Karpas-422 (cell line): ENCODE data around the gene ZNF33A. TPM values are rescaled to one million over a fixed set of nuclear protein-coding genes. Genes with fewer than 3 reads are reported as not detected.

ENCODE experiments used
- DNase-seq: peaks from one replicate; pipeline ENCODE4 v3.0.0-alpha.2; 2015
- H2AFZ ChIP-seq: fragments of 200-600 bp; sonication (generic); 2 replicates; pipeline ENCODE4 v1.6.1; 2014; ENCODE audit warnings: antibody characterized with exemption, low read length, mixed read lengths
- H3K27ac ChIP-seq: fragments of 200-600 bp; sonication (generic); 2 replicates; pipeline ENCODE4 v1.5.1; 2014; ENCODE audit warnings: mild to moderate bottlenecking, low read length, moderate library complexity
- H3K27me3 ChIP-seq: fragments of 200-600 bp; sonication (generic); 2 replicates; pipeline ENCODE4 v1.6.1; 2014; ENCODE audit warnings: low read length, mixed read lengths
- H3K36me3 ChIP-seq: fragments of 200-600 bp; sonication (generic); 2 replicates; pipeline ENCODE4 v1.6.1; 2014; ENCODE audit warnings: low read length, mixed read lengths; ENCODE audit not compliant: insufficient read depth
- H3K4me1 ChIP-seq: fragments of 200-600 bp; sonication (generic); 2 replicates; pipeline ENCODE4 v1.6.1; 2014; ENCODE audit warnings: mild to moderate bottlenecking, low read length, mixed read lengths
- H3K4me2 ChIP-seq: fragments of 200-600 bp; sonication (generic); 2 replicates; pipeline ENCODE4 v1.6.1; 2014; ENCODE audit warnings: low read length, low read depth, mild to moderate bottlenecking; ENCODE audit not compliant: poor library complexity, severe bottlenecking
- H3K4me3 ChIP-seq: fragments of 200-600 bp; sonication (generic); 2 replicates; pipeline ENCODE4 v1.5.1; 2014; ENCODE audit warnings: mild to moderate bottlenecking, antibody characterized with exemption, low read length, mixed read lengths
- H3K79me2 ChIP-seq: fragments of 200-600 bp; sonication (generic); 2 replicates; pipeline ENCODE4 v1.6.1; 2014; ENCODE audit warnings: mild to moderate bottlenecking, low read length, mixed read lengths
- H3K9ac ChIP-seq: fragments of 200-600 bp; sonication (generic); 2 replicates; pipeline ENCODE4 v1.6.0; 2014; ENCODE audit warnings: low read length
- H3K9me2 ChIP-seq: fragments of 200-600 bp; sonication (generic), shearing (Covaris generic); replicated peaks from 2 replicates; pipeline ENCODE4 v1.6.0; 2014; ENCODE audit warnings: mild to moderate bottlenecking, low read length, moderate library complexity; ENCODE audit not compliant: insufficient read depth
- H3K9me3 ChIP-seq: fragments of 300-700, 200-600 bp; sonication (generic); 2 replicates; pipeline ENCODE4 v1.6.1; 2014; ENCODE audit warnings: low read length, mixed read lengths
- H4K20me1 ChIP-seq: fragments of 200-600 bp; sonication (generic); 2 replicates; pipeline ENCODE4 v1.6.1; 2014; ENCODE audit warnings: mild to moderate bottlenecking, antibody characterized with exemption, low read length, low read depth; ENCODE audit not compliant: insufficient read depth
- total RNA-seq: library from RNA; depleted of rRNA; stranded (reverse); fragments of >200 nt; shearing (Covaris generic); gene quantifications from 2 replicates; pipeline ENCODE4 v1.2.3, GENCODE V29; 2014; ENCODE audit warnings: low replicate concordance; rRNA removed

ZNF33A gene
- 24.0 and 38.9 TPM in 2 replicates for total RNA-seq

DNA sequence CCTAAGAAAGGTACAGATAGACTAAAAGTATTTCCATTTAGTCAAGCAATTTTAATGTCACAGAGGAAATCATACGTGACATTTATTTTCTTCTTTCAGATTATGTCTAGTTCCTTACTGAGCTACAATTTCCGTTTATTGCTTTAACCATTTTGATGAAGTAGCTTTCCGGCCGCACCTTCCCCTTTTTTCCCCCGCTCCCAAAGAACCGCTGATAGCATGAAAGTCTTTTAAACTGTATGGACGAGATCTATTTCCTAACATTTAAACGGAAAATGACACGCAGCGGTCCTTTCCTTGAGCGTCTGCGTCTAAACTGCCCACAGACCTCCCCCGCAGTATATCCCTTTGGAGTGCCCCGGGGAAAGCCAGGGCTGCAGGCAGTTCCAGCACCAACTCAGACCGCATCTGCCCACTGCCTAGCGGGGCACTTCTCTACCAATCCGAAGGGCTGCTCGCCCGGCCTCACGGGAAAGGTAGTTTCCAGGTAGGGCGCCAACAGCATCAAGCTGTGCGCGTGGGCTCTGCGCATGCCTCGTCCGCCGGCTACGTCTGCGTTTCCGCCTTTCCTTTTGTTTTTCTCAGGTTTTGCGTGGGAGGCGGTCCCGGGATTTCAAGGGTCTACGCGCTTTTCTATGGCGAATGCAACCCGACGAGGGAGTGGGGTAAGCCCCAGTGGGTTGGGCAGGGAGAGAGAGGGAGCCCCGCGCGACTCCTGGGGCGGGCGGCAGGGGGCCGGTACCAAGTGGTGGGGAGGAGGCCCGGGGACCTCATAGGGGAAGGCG lies at the start of gene ZNF33A:
ZNF33A (plus strand) TSS at position 557 of the 785 bp plus-strand sequence. CDS start 1,667 bp downstream, outside the sequence.
- H3K9me3 ChIP-seq, result no peaks in the 10 kb centered on the region

DNA sequence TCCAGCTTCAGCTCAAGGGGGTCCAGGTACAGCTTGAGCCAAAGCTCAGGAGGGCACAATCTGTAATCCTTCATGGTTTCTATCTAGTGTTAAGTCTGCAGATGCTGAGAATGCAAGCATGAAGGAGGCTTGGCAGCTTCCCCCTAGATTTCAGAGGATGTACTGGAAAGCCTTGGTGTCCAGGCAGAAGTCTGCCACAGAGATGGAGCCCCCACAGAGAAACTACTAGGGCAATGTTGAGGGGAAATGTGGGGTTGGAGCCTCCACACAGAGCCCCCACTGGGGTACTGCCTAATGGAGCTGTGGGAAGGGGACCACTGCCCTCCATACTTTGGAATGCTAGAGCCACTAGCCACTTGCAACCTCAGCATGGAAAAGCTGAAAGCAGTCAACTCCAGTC lies 45.5 kb upstream of the ZNF33A start:
- Histone ChIP-seq H3K4me1 (no peaks in the 10 kb centered on the region), H3K4me3 (no peak overlapping the region), H3K9ac (no peak overlapping the region), H3K27ac (no peak overlapping the region), H3K36me3 (peaks cover 27% of the 10 kb centered on the region; the same call in 1 of the 2 replicates), H3K9me2 (no peaks in the 10 kb centered on the region), H2AFZ (no peak overlapping the region), H3K27me3 (no peaks in the 10 kb centered on the region), H3K79me2 (no peaks in the 10 kb centered on the region), H3K4me2 (no peak overlapping the region), H3K9me3 (peaks cover 20% of the 10 kb centered on the region), H4K20me1 (no peaks in the 10 kb centered on the region)
- no peak for DNase-seq

More for the DNA sequence above, at the start of gene ZNF33A:
- DNase-seq, result peak; percentile 97
- Histone ChIP-seq H3K79me2 (peaks cover 35% of the 10 kb centered on the region), H3K27me3 (no peaks in the 10 kb centered on the region), H3K9ac (peak within 1 kb of the TSS; percentile 81), H3K27ac (peak within 1 kb of the TSS; percentile 80), H3K36me3 (peaks cover 24% of the 10 kb centered on the region), H2AFZ (peak within 1 kb of the TSS; percentile 97), H3K9me2 (no peaks in the 10 kb centered on the region), H4K20me1 (no peaks in the 10 kb centered on the region), H3K4me2 (peak within 1 kb of the TSS; percentile 99), H3K4me3 (peak within 1 kb of the TSS; percentile 83), H3K4me1 (peaks cover 16% of the 10 kb centered on the region)

DNA sequence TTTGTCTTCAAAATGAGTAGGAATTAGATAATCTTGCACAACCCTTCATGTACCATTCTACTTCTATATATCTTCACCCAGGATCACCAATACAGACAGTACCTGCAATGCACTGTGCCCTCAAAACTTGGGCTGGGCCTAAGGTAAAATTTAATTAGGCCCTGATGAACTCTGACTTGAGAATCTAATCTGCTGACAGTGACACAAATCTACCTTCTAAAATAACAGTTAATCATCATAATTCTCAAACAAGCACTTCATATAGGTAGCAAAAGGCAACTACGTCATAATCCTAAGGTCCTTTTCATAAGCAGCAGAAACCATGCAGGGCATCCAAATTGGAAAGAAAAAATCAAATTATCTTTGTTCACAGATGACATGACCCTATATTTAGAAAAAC lies 38.1 kb upstream of the ZNF33A start:
- no peak overlapping the region for H3K4me3 ChIP-seq
- peaks cover 16% of the 10 kb centered on the region; the same call in 1 of the 2 replicates for H3K36me3 ChIP-seq
- no peaks in the 10 kb centered on the region for H3K27me3 ChIP-seq
- H4K20me1 ChIP-seq, result no peaks in the 10 kb centered on the region
- H3K9me2 ChIP-seq, result no peaks in the 10 kb centered on the region
- no peak overlapping the region for H2AFZ ChIP-seq
- peaks cover 5% of the 10 kb centered on the region for H3K79me2 ChIP-seq
- peaks cover 20% of the 10 kb centered on the region for H3K4me1 ChIP-seq
- no peak overlapping the region for H3K27ac ChIP-seq
- no peak overlapping the region for H3K4me2 ChIP-seq
- peaks cover 2% of the 10 kb centered on the region; the same call in 1 of the 2 replicates for H3K9me3 ChIP-seq
- H3K9ac ChIP-seq, result no peak overlapping the region
- DNase-seq, result no peak

DNA sequence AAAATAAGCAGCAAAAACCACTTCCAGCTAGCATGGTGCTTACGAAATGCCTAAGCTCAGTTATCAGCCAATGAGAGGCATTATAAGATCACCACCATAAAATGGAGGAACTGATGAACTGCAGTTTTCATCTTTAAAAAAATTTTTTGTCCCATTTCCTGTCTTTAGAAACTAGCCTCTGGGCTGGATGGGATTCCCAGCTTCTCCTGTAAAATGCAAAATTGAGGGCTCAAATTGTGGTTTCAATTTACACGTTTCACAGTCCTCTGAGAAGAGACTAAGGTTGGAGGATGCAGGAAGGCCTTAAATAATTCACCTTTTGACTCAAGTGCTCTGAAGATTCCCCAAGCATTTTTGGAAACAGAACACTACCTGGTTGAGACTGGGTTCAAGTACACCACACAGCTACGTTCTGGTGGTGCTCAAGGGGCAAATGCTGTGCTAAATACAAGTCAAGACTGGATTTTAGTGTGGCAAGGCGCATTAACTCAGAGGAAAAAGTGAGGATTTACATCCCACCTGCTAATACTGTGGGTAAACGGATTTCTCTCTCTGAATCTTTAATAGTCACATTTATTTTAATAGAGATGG lies 35.0 kb upstream of the ZNF33A start:
- Histone ChIP-seq H3K9me2 (no peaks in the 10 kb centered on the region), H3K4me2 (peak overlapping the region; percentile 81), H3K9me3 (no peaks in the 10 kb centered on the region), H3K27me3 (no peaks in the 10 kb centered on the region), H3K4me3 (peak overlapping the region; percentile 71), H2AFZ (peak overlapping the region; percentile 16; the same call in 1 of the 2 replicates), H3K9ac (peak overlapping the region; percentile 77), H4K20me1 (no peaks in the 10 kb centered on the region), H3K36me3 (no peaks in the 10 kb centered on the region), H3K79me2 (peaks cover 5% of the 10 kb centered on the region), H3K4me1 (peaks cover 20% of the 10 kb centered on the region), H3K27ac (peak overlapping the region; percentile 82)
- DNase-seq, result peak; percentile 75

DNA sequence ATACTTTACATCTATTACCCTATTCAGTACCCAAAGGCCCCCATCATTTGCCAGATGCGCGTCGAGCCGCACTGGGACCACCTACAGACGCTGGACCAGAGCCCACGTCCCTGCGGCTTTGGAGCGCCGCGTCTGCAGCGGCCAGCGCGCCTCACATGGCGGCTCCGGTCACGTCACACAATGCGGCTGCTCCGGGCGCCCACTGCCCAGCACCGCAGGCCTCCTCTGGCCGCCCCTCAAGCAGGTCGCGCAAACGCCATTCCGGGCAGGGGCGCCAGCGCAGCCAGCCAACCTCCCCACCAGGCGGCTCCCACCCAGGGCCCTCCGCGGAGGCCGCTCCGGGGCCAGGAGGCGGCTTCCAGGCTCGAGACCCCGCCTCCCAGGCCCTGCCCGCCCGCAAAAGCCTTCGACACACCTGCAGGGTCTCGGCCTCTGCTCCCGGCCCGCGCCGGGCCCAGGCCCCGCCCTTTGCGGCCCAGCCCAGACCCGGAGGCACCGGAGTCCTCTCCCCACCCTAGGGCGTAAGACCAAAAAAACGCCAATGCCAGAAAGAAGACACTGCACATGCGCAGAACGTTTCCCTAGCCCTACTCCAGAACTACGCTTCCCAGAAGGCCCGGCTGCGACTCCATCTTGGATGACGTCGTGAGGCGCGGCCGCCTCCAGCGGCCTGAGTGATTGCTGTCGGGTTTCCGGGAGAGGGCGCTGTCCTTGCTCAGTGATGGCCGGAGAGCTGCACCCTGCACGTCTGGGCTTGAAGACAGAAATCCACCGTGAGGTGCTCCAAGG lies 34.2 kb upstream of the ZNF33A start, which contains the start of gene ZNF25:
ZNF25 (minus strand) TSS at position 557 of the 789 bp plus-strand sequence. CDS start 4,925 bp downstream, outside the sequence.
- H2AFZ ChIP-seq, result peak within 1 kb of the TSS; percentile 96
- peak within 1 kb of the TSS; percentile 82 for H3K27ac ChIP-seq
- H3K36me3 ChIP-seq, result no peaks in the 10 kb centered on the region
- H3K79me2 ChIP-seq, result peaks cover 5% of the 10 kb centered on the region
- H3K9ac ChIP-seq, result peak within 1 kb of the TSS; percentile 77
- no peaks in the 10 kb centered on the region for H3K27me3 ChIP-seq
- peak within 1 kb of the TSS; percentile 71 for H3K4me3 ChIP-seq
- H3K4me1 ChIP-seq, result peaks cover 20% of the 10 kb centered on the region
- no peaks in the 10 kb centered on the region for H4K20me1 ChIP-seq
- peak within 1 kb of the TSS; percentile 81 for H3K4me2 ChIP-seq
- DNase-seq, result peak; percentile 100
- no peaks in the 10 kb centered on the region for H3K9me3 ChIP-seq
- H3K9me2 ChIP-seq, result no peaks in the 10 kb centered on the region

DNA sequence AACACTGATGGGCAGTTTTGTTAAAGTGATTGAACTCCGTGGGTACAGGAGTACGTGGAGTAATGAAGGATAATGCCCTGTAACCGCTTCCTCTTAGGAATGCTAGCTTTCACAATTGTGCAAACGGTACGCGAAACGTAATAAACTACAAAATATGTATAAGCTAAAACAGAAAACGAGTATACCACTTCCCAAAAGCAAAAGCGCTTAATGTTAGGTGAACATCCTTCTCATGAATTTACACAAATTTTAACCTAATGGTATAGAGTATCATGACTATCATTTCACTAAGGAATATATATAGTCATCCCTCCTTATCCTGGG lies 33.6 kb upstream of the ZNF33A start:
- Histone ChIP-seq H4K20me1 (no peaks in the 10 kb centered on the region), H3K4me3 (peak overlapping the region; percentile 66), H3K9me3 (no peaks in the 10 kb centered on the region), H3K79me2 (peaks cover 5% of the 10 kb centered on the region), H3K4me2 (peak overlapping the region; percentile 78), H2AFZ (peak overlapping the region; percentile 96), H3K27me3 (no peaks in the 10 kb centered on the region), H3K36me3 (no peaks in the 10 kb centered on the region), H3K27ac (no peak overlapping the region), H3K9me2 (no peaks in the 10 kb centered on the region), H3K4me1 (peaks cover 20% of the 10 kb centered on the region), H3K9ac (peak overlapping the region; percentile 70)
- DNase-seq, result no peak

DNA sequence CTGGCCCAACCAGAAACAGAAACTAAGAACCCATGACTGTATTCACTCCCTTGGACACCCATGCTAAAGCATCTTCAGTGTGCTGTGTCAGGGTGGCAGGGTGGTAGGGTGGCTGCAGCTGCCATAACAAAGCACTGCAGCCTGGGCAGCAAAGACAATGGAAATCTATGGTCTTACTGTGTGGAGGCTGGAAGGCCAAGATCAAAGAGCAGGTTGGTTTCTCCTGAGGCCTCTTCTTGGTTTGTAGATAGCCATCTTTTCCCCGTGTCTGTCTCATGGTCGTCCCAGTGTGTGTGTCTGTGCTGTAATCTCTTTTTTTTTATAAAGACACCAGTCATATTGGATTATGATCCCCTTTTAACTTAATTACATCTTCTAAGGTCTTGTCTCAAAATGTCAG lies 18.8 kb upstream of the ZNF33A start:
- DNase-seq, result no peak
- no peaks in the 10 kb centered on the region for H3K79me2 ChIP-seq
- H4K20me1 ChIP-seq, result no peaks in the 10 kb centered on the region
- H3K4me1 ChIP-seq, result no peaks in the 10 kb centered on the region
- H2AFZ ChIP-seq, result no peak overlapping the region
- no peaks in the 10 kb centered on the region for H3K9me3 ChIP-seq
- H3K36me3 ChIP-seq, result no peaks in the 10 kb centered on the region
- H3K27ac ChIP-seq, result no peak overlapping the region
- H3K4me3 ChIP-seq, result no peak overlapping the region
- H3K27me3 ChIP-seq, result no peaks in the 10 kb centered on the region
- no peaks in the 10 kb centered on the region for H3K9me2 ChIP-seq
- H3K4me2 ChIP-seq, result no peak overlapping the region
- H3K9ac ChIP-seq, result no peak overlapping the region

DNA sequence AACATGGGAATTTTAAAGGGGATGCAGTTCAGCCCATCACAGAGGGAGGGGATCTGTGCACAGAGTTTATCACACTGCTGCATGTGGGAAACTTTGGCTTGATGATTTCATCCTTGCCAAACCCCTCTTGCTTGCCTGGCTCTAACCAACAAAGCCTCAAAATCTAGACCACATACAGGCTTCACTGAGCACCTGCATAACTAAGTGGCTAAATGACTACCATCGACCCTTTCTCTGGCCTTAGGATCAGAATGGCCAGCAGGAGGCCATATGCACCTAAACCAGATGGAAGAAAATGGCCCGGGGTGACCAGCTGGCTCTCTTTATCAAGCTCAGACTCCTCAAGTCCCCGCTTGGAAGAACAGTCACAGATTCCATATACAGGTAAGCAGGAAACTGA lies 18.4 kb upstream of the ZNF33A start:
- no peaks in the 10 kb centered on the region for H3K9me2 ChIP-seq
- no peaks in the 10 kb centered on the region for H3K4me1 ChIP-seq
- no peaks in the 10 kb centered on the region for H3K9me3 ChIP-seq
- H3K4me3 ChIP-seq, result no peak overlapping the region
- H2AFZ ChIP-seq, result no peak overlapping the region
- no peak for DNase-seq
- H3K9ac ChIP-seq, result no peak overlapping the region
- no peak overlapping the region for H3K27ac ChIP-seq
- H4K20me1 ChIP-seq, result no peaks in the 10 kb centered on the region
- no peaks in the 10 kb centered on the region for H3K79me2 ChIP-seq
- no peaks in the 10 kb centered on the region for H3K36me3 ChIP-seq
- H3K27me3 ChIP-seq, result no peaks in the 10 kb centered on the region
- H3K4me2 ChIP-seq, result no peak overlapping the region
